DMS114 treated with DMSO at 0.1 percent for 48 hours (cell line): ENCODE data around the gene MRPL42.
"Not testable (repeated sequence)": the region's sequence is repeated elsewhere in the genome, so short reads cannot be mapped to it uniquely, and the experiment has no call there.

Experiments used
- DNase-seq: peaks from one replicate; lab custom pipeline; 2025; ENCODE audit not compliant: unreplicated experiment; lab: John Stamatoyannopoulos, UW

Gene MRPL42

GRCh38 chr12:93540466-93540865 lies 73.2 kb downstream of the MRPL42 start:
- DNase-seq, result no peak

GRCh38 chr12:93541578-93542225 lies 74.4 kb downstream of the MRPL42 start:
- DNase-seq, result no peak

- DNase-seq, result no peak
Measured at GRCh38 chr12:93547778-93548177, 80.5 kb downstream of the MRPL42 start.

- no peak for DNase-seq
Measured at GRCh38 chr12:93549174-93549573, 81.9 kb downstream of the MRPL42 start.

GRCh38 chr12:93550748-93551611 lies 83.7 kb downstream of the MRPL42 start:
- DNase-seq, result no peak

- DNase-seq, result no peak
Measured at GRCh38 chr12:93552427-93552826, 85.1 kb downstream of the MRPL42 start.

GRCh38 chr12:93557879-93558278 lies 90.6 kb downstream of the MRPL42 start:
- not testable (repeated sequence) for DNase-seq

GRCh38 chr12:93558685-93559084 lies 91.4 kb downstream of the MRPL42 start:
- not testable (repeated sequence) for DNase-seq

GRCh38 chr12:93563807-93564538 lies 96.7 kb downstream of the MRPL42 start:
- peak; percentile 30 for DNase-seq

- DNase-seq, result no peak
Measured at GRCh38 chr12:93565760-93566159, 98.4 kb downstream of the MRPL42 start.
